ENCODE data around the gene FRMD4A.

Gene FRMD4A

DNA sequence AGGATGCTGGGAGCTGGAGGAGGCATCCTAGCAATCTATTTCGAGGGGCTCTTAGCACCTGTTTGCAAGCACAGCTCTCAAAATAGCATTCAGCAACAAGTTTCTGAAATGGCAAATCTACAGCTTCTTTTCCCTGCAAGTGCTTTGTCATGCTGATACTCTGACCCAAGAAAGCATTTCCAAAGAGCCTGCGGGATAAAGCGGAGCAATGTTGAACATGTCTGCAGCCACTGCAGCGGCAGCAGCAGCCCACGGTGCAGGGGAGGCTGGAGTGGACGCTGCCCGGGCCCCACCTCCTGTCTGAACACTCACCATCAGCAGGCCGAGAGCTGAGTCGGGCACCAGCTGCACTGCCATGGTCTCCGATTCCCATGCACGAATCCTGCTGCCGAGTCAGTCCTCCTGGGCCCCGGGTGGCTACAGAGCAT lies 964 bp downstream of the FRMD4A start:
- Histone ChIP-seq H3K27me3 (peaks cover 76% of the 10 kb centered on the region), H3K9me3 (no peaks in the 10 kb centered on the region), H3K36me3 (no peaks in the 10 kb centered on the region), H3K4me3 (ENCODE audit: low read depth in 1 of 2, low read length in 1 of 2) (no peak overlapping the region), H3K4me1 (ENCODE audit: control insufficient read depth in 1 of 2, insufficient read depth in 1 of 2, low read depth in 1 of 2, low read length in 1 of 2) (no peaks in the 10 kb centered on the region), H3K27ac (no peak overlapping the region)
- TF ChIP-seq, protein P1, sequence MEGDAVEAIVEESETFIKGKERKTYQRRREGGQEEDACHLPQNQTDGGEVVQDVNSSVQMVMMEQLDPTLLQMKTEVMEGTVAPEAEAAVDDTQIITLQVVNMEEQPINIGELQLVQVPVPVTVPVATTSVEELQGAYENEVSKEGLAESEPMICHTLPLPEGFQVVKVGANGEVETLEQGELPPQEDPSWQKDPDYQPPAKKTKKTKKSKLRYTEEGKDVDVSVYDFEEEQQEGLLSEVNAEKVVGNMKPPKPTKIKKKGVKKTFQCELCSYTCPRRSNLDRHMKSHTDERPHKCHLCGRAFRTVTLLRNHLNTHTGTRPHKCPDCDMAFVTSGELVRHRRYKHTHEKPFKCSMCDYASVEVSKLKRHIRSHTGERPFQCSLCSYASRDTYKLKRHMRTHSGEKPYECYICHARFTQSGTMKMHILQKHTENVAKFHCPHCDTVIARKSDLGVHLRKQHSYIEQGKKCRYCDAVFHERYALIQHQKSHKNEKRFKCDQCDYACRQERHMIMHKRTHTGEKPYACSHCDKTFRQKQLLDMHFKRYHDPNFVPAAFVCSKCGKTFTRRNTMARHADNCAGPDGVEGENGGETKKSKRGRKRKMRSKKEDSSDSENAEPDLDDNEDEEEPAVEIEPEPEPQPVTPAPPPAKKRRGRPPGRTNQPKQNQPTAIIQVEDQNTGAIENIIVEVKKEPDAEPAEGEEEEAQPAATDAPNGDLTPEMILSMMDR (IDR thresholded peaks at IDR 0.05): no peak

DNA sequence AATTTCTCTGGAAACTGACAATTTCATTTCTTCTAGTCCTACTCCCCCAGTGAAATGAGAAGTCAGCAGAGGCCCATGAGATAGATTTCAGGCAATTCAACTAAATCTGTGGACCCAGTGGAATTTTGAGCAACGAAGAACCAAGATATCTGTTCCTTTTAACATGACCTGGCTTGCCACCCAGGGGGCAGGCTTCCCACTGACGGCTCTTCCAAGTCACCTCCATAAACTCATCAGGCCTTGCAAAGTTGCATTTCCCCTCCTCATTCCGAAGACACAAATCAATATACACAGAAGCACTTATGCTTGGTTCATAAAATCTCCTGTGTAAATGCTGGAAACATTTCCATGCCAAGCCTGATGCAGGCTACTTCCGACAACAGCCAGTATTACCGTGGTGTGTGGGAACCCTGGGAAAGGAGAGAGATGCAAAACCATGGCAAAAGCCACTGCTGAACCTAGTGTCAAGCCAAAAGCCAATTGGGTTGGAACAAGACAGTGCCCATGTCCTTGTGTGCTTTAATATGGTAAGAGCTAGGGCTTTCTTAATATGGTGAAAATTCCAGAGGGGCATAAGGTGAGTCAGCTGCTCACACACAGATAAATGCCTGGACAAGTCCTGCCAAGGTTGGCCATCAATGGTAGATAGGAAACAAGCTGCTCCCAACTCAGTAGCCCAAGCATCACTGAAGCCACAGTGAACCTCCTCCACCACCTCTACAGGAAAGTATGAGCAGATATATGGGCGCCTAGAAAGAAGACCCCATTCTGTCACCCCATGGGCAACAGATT lies 1.6 kb downstream of the FRMD4A start:
- Histone ChIP-seq H3K9me3 (no peaks in the 10 kb centered on the region), H3K36me3 (no peaks in the 10 kb centered on the region), H3K27ac (no peak overlapping the region), H3K27me3 (peaks cover 72% of the 10 kb centered on the region), H3K4me1 (ENCODE audit: control insufficient read depth in 1 of 2, insufficient read depth in 1 of 2, low read depth in 1 of 2, low read length in 1 of 2) (no peaks in the 10 kb centered on the region), H3K4me3 (ENCODE audit: low read depth in 1 of 2, low read length in 1 of 2) (no peak overlapping the region)
- TF ChIP-seq, protein P1 (IDR thresholded peaks at IDR 0.05): no peak

DNA sequence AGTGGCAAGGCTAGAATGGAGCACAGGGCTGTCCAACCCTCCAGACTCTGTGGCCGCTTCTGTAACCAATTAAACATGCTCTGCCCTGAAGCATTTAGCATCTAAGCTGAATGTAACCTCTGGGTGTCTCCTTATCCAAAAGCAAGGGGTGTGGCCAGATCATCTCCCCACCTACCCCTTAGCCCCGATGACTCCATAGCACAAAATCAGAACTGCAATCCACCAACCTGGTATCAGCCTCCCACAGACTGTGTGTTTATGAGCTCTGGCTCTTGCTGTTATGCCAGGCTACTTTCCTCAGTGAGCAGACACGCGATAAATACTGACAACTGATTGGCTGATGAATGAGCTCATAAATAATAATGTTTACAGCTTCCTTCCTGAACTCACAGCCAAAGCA lies 3.2 kb downstream of the FRMD4A start:
- TF ChIP-seq, protein P1 (IDR thresholded peaks at IDR 0.05): no peak
- Histone ChIP-seq H3K4me3 (ENCODE audit: low read depth in 1 of 2, low read length in 1 of 2) (no peak overlapping the region), H3K36me3 (no peaks in the 10 kb centered on the region), H3K27me3 (peaks cover 56% of the 10 kb centered on the region), H3K27ac (no peak overlapping the region), H3K9me3 (no peaks in the 10 kb centered on the region), H3K4me1 (ENCODE audit: control insufficient read depth in 1 of 2, insufficient read depth in 1 of 2, low read depth in 1 of 2, low read length in 1 of 2) (no peaks in the 10 kb centered on the region)

DNA sequence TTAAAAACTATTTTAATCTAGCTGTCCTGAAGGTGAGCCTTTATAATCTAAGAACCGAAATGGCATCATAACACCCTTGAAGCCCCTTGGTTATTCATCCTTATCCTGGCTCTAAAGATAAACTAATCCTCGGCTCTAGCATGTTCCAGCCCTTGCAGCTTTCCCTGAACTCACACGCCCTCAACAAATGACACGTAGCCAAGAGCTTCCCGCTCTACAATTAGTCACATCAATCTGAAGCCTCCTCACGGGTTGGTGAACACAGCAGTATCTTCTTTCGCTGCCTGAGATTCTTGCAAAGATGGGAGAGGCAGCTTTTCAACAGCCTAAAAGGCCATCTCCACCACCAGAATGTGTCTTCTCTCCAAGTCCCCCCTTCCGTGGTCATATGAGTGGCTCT lies 4.1 kb downstream of the FRMD4A start:
- H3K4me3 ChIP-seq (ENCODE audit: low read depth in 1 of 2, low read length in 1 of 2): no peak overlapping the region
- H3K9me3 ChIP-seq: no peaks in the 10 kb centered on the region
- H3K4me1 ChIP-seq (ENCODE audit: control insufficient read depth in 1 of 2, insufficient read depth in 1 of 2, low read depth in 1 of 2, low read length in 1 of 2): no peaks in the 10 kb centered on the region
- no peaks in the 10 kb centered on the region for H3K36me3 ChIP-seq
- H3K27ac ChIP-seq: no peak overlapping the region
- TF ChIP-seq, protein P1 (IDR thresholded peaks at IDR 0.05): no peak
- peaks cover 48% of the 10 kb centered on the region for H3K27me3 ChIP-seq

DNA sequence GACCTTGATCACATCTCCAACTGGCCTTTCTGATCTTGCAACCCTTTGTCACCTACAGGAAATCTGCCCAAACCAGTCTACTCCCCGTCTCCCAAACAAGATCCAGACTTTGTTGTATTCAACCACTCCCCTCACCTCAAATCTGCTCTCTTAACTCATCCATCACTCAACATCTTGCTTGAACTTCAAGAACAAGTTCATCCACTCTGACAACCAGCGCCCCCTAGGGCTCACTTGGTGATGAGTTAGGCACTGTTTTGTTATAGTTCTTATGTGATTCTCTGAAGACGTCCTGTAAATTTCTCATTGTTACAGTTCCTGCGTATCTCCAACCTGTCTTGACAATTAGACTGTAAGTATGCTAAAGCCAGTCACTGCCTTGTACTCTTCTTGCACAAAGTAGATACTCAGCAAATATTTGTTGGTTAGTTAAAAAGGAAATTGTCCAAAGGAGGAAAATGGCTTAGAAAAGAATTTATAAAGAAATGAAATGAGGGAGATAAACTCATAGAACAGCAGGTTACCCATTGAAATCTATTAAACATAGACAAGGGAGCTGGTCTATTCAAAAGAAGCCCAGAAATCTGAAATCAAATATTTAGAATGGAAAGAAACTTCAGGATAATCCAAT lies 5.3 kb downstream of the FRMD4A start:
- TF ChIP-seq, protein P1 (IDR thresholded peaks at IDR 0.05): no peak
- no peaks in the 10 kb centered on the region for H3K9me3 ChIP-seq
- H3K36me3 ChIP-seq: no peaks in the 10 kb centered on the region
- H3K27me3 ChIP-seq: peaks cover 37% of the 10 kb centered on the region
- no peak overlapping the region for H3K4me3 ChIP-seq (ENCODE audit: low read depth in 1 of 2, low read length in 1 of 2)
- H3K4me1 ChIP-seq (ENCODE audit: control insufficient read depth in 1 of 2, insufficient read depth in 1 of 2, low read depth in 1 of 2, low read length in 1 of 2): no peaks in the 10 kb centered on the region
- no peak overlapping the region for H3K27ac ChIP-seq
